Measurements from ENCODE around the gene FOXO6. TPM values are rescaled to one million over a fixed set of nuclear protein-coding genes. Genes with fewer than 3 reads are reported as not detected.

FOXO6 gene
- total RNA-seq, 1 experiment from 2014 or later: 9.0 TPM

DNA sequence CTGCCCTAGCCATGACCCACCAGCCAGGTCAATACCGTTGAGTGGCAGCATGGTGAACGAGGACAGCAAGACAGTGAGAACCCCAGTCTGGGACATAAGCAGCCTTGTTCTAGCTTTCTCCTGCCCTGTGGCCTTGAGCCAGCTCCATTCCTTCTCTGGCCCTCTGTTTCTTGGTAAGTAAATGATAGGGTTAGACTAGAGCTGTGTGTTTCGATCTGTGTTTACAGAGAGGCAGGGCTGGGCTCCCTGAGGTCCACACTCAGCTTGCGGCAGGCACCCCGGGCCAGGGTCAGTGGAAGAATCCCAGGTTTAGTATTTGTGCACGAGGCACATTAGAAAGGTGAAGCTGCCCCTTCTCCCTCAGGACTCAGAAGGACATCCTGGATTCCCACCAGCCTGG is 27.3 kb downstream of the FOXO6 start:
- CTCF ChIA-PET: no interaction called here

GRCh38 chr1:41389009-41389408 is 27.8 kb downstream of the FOXO6 start:
- peak in 1 of 2 experiments; percentile 18 for DNase-seq
- ChIA-PET POLR2A (ENCODE audit: unreplicated experiment) (interaction anchor here (0.6 kb wide), 1 partner anchor 72 kb away, joined by 3 read pairs; no protein-coding TSS in a partner anchor), CTCF (no interaction called here)
- Histone ChIP-seq H3K4me3 (no peak overlapping the region), H3K36me3 (ENCODE audit: low read depth) (no peaks in the 10 kb centered on the region), H3K9me2 (ENCODE audit: insufficient read depth) (no peaks in the 10 kb centered on the region), H3K4me2 (no peak overlapping the region), H3K27ac (no peak overlapping the region), H2AFZ (no peak overlapping the region), H3K4me1 (replicated peaks; ENCODE audit: insufficient read depth) (peaks cover 18% of the 10 kb centered on the region), H4K20me1 (ENCODE audit: insufficient read depth) (no peaks in the 10 kb centered on the region; the same call in 1 of the 2 replicates), H3F3A (ENCODE audit: insufficient read depth, low read depth) (peaks cover 12% of the 10 kb centered on the region; the same call in 1 of the 2 replicates), H3K79me2 (ENCODE audit: low read depth) (no peaks in the 10 kb centered on the region), H3K27me3 (ENCODE audit: insufficient read depth, low read depth) (no peaks in the 10 kb centered on the region), H3K9me3 (ENCODE audit: insufficient read depth, low read depth) (no peaks in the 10 kb centered on the region)
- no peak for TF ChIP-seq CTCF (conservative IDR thresholded peaks at IDR 0.05)
- no peak for TF ChIP-seq EZH2 (IDR thresholded peaks at IDR 0.05; ENCODE audit: low read depth)
- intact Hi-C loops (cut with micrococcal nuclease; ENCODE audit: unreplicated experiment): no loop called here
- no TSS peak for BruUV-seq (replicated peaks)

More for the DNA sequence above, 27.3 kb downstream of the FOXO6 start:
- peaks cover 23% of the 10 kb centered on the region for H3K4me1 ChIP-seq (replicated peaks; ENCODE audit: insufficient read depth)
- H3F3A ChIP-seq (ENCODE audit: insufficient read depth, low read depth): peaks cover 13% of the 10 kb centered on the region; the same call in 1 of the 2 replicates
- H3K4me2 ChIP-seq: no peak overlapping the region
- no peak overlapping the region for H2AFZ ChIP-seq
- no peaks in the 10 kb centered on the region for H3K9me2 ChIP-seq (ENCODE audit: insufficient read depth)
- POLR2A ChIA-PET (ENCODE audit: unreplicated experiment): interaction anchor here (0.6 kb wide), 1 partner anchor 71 kb away, joined by 3 read pairs; no protein-coding TSS in a partner anchor
- no TSS peak for BruUV-seq (replicated peaks)
- no peaks in the 10 kb centered on the region for H3K9me3 ChIP-seq (ENCODE audit: insufficient read depth, low read depth)
- TF ChIP-seq EZH2 (IDR thresholded peaks at IDR 0.05; ENCODE audit: low read depth): no peak
- TF ChIP-seq CTCF (conservative IDR thresholded peaks at IDR 0.05): no peak
- no peaks in the 10 kb centered on the region; the same call in 1 of the 2 replicates for H4K20me1 ChIP-seq (ENCODE audit: insufficient read depth)
- no peak for DNase-seq
- no peaks in the 10 kb centered on the region for H3K36me3 ChIP-seq (ENCODE audit: low read depth)
- H3K4me3 ChIP-seq: no peak overlapping the region
- no peak overlapping the region for H3K27ac ChIP-seq
- intact Hi-C loops (cut with micrococcal nuclease; ENCODE audit: unreplicated experiment): no loop called here
- H3K79me2 ChIP-seq (ENCODE audit: low read depth): no peaks in the 10 kb centered on the region
- H3K27me3 ChIP-seq (ENCODE audit: insufficient read depth, low read depth): no peaks in the 10 kb centered on the region

DNA sequence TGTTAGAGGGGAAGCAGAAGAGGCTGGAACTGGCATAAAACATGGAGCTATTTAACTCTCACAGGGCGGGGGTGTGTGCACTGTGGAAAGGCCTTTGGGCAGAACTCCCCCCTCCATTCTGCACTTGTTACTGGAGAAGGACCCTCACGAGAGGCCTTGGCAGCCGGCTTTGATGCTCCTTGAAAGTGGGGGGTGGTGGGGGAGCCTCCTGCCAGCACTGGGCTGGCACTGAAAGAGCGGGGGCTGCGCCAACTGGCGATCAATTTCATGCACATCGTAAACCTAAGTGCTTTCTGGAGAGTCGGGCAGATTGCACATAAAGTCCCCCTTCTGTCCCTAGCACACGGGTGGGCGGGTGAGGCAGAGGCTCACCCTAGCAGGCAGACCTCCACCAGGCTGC is 28.9 kb downstream of the FOXO6 start:
- no peak overlapping the region for H3K27ac ChIP-seq
- H3K9me3 ChIP-seq (ENCODE audit: insufficient read depth, low read depth): no peaks in the 10 kb centered on the region
- H3K4me1 ChIP-seq (replicated peaks; ENCODE audit: insufficient read depth): peaks cover 15% of the 10 kb centered on the region
- no peak for DNase-seq
- peaks cover 10% of the 10 kb centered on the region; the same call in 1 of the 2 replicates for H3F3A ChIP-seq (ENCODE audit: insufficient read depth, low read depth)
- ChIA-PET CTCF (no interaction called here), POLR2A (ENCODE audit: unreplicated experiment) (interaction anchor here (0.8 kb wide), 1 partner anchor 29 kb away, joined by 8 read pairs; no protein-coding TSS in a partner anchor)
- H3K4me2 ChIP-seq: no peak overlapping the region
- H3K36me3 ChIP-seq (ENCODE audit: low read depth): no peaks in the 10 kb centered on the region
- TF ChIP-seq CTCF (conservative IDR thresholded peaks at IDR 0.05) (no peak), EZH2 (IDR thresholded peaks at IDR 0.05; ENCODE audit: low read depth) (no peak)
- no peaks in the 10 kb centered on the region for H3K79me2 ChIP-seq (ENCODE audit: low read depth)
- H2AFZ ChIP-seq: no peak overlapping the region
- no peaks in the 10 kb centered on the region for H3K9me2 ChIP-seq (ENCODE audit: insufficient read depth)
- H3K4me3 ChIP-seq: no peak overlapping the region
- H4K20me1 ChIP-seq (ENCODE audit: insufficient read depth): no peaks in the 10 kb centered on the region
- intact Hi-C loops (cut with micrococcal nuclease; ENCODE audit: unreplicated experiment): no loop called here
- BruUV-seq (replicated peaks): no TSS peak
- H3K27me3 ChIP-seq (ENCODE audit: insufficient read depth, low read depth): no peaks in the 10 kb centered on the region

Data from PC-9 (cell line).